ENCODE data around the gene RPL21. TPM values are rescaled to one million over a fixed set of nuclear protein-coding genes. Genes with fewer than 3 reads are reported as not detected.
"Not testable (repeated sequence)": the region's sequence is repeated elsewhere in the genome, so short reads cannot be mapped to it uniquely, and the experiment has no call there.

RPL21 gene
- polyA plus RNA-seq, 1 experiment, result 771 TPM

- POLR2A ChIA-PET, result no interaction called here
- TF ChIP-seq CTCF (IDR thresholded peaks at IDR 0.05; ENCODE audit: insufficient read depth, low read depth, low read length), result no peak
- CTCF ChIA-PET, result interaction anchor here (0.6 to 1.1 kb wide), 3 partner anchors 26 to 264 kb away, joined by 3 read pairs; no protein-coding TSS in a partner anchor
- Histone ChIP-seq H3K4me3 (ENCODE audit: low read depth, low read length) (no peak overlapping the region), H3K36me3 (ENCODE audit: control insufficient read depth, insufficient read depth, low read length) (no peaks in the 10 kb centered on the region), H3K27me3 (ENCODE audit: control insufficient read depth, insufficient read depth, low read length) (no peaks in the 10 kb centered on the region)
- DNase-seq (ENCODE audit: low read depth), result no peak
Measured at GRCh38 chr13:27211271-27211670, 40.1 kb upstream of the RPL21 start.

- no peak overlapping the region for H3K4me3 ChIP-seq (ENCODE audit: low read depth, low read length)
- TF ChIP-seq CTCF (IDR thresholded peaks at IDR 0.05; ENCODE audit: insufficient read depth, low read depth, low read length), result no peak
- no peak for DNase-seq (ENCODE audit: low read depth)
- ChIA-PET CTCF (interaction anchor here (0.6 to 1.1 kb wide), 3 partner anchors 25 to 265 kb away, joined by 3 read pairs; no protein-coding TSS in a partner anchor), POLR2A (no interaction called here)
- no peaks in the 10 kb centered on the region for H3K27me3 ChIP-seq (ENCODE audit: control insufficient read depth, insufficient read depth, low read length)
- H3K36me3 ChIP-seq (ENCODE audit: control insufficient read depth, insufficient read depth, low read length), result no peaks in the 10 kb centered on the region
Measured at GRCh38 chr13:27211771-27212364, 39.5 kb upstream of the RPL21 start.

- H3K27me3 ChIP-seq (ENCODE audit: control insufficient read depth, insufficient read depth, low read length); H3K36me3 ChIP-seq (ENCODE audit: control insufficient read depth, insufficient read depth, low read length); H3K4me3 ChIP-seq (ENCODE audit: low read depth, low read length); DNase-seq (ENCODE audit: low read depth); CTCF ChIA-PET; POLR2A ChIA-PET: not testable (repeated sequence)
Measured at GRCh38 chr13:27213386-27213785, 38.0 kb upstream of the RPL21 start.

GRCh38 chr13:27217791-27218190 lies 33.6 kb upstream of the RPL21 start:
- DNase-seq (ENCODE audit: low read depth); CTCF ChIA-PET; H3K27me3 ChIP-seq (ENCODE audit: control insufficient read depth, insufficient read depth, low read length); H3K4me3 ChIP-seq (ENCODE audit: low read depth, low read length); POLR2A ChIA-PET; H3K36me3 ChIP-seq (ENCODE audit: control insufficient read depth, insufficient read depth, low read length): not testable (repeated sequence)

- POLR2A ChIA-PET; H3K36me3 ChIP-seq (ENCODE audit: control insufficient read depth, insufficient read depth, low read length): not testable (repeated sequence)
- CTCF ChIA-PET, result interaction anchor here (0.6 kb wide), 1 partner anchor 299 kb away, joined by 3 read pairs; no protein-coding TSS in a partner anchor
Measured at GRCh38 chr13:27218861-27219260, 32.5 kb upstream of the RPL21 start.

GRCh38 chr13:27219611-27220010 lies 31.7 kb upstream of the RPL21 start:
- Histone ChIP-seq H3K36me3 (ENCODE audit: control insufficient read depth, insufficient read depth, low read length) (no peaks in the 10 kb centered on the region), H3K27me3 (ENCODE audit: control insufficient read depth, insufficient read depth, low read length) (no peaks in the 10 kb centered on the region), H3K4me3 (ENCODE audit: low read depth, low read length) (no peak overlapping the region)
- CTCF ChIA-PET, result no interaction called here
- no peak for TF ChIP-seq CTCF (IDR thresholded peaks at IDR 0.05; ENCODE audit: insufficient read depth, low read depth, low read length)
- POLR2A ChIA-PET, result no interaction called here
- DNase-seq (ENCODE audit: low read depth), result no peak

More at GRCh38 chr13:27218861-27219260, 32.5 kb upstream of the RPL21 start:
- DNase-seq (ENCODE audit: low read depth); H3K27me3 ChIP-seq (ENCODE audit: control insufficient read depth, insufficient read depth, low read length); H3K4me3 ChIP-seq (ENCODE audit: low read depth, low read length): not testable (repeated sequence)

- DNase-seq (ENCODE audit: low read depth); H3K27me3 ChIP-seq (ENCODE audit: control insufficient read depth, insufficient read depth, low read length); CTCF ChIA-PET; H3K36me3 ChIP-seq (ENCODE audit: control insufficient read depth, insufficient read depth, low read length); POLR2A ChIA-PET; H3K4me3 ChIP-seq (ENCODE audit: low read depth, low read length): not testable (repeated sequence)
Measured at GRCh38 chr13:27222100-27222499, 29.3 kb upstream of the RPL21 start.

All from BJ (cell line).